ENCODE results near the gene TMEM267.

GRCh38 chr5:43432486-43433375 is 50.9 kb downstream of the TMEM267 start:
- TF ChIP-seq CTCF (IDR thresholded peaks at IDR 0.05; ENCODE audit: borderline replicate concordance, extremely low read depth, low read length, poor library complexity, severe bottlenecking), result no peak
- no peak for TF ChIP-seq EZH2 (IDR thresholded peaks at IDR 0.05; ENCODE audit: borderline replicate concordance, low read depth, low read length, severe bottlenecking)

All from DND-41 (cell line).